Tibial nerve (tissue), 3 donors: ENCODE results near the gene P2RY14.

Experiments
- POLR2A ChIP-seq, 2 donors: fragments of 450-650 bp; IDR thresholded peaks; one replicate each; pipeline ENCODE4 v1.6.1; 2017; ENCODE audit warnings: antibody characterized with exemption in 2 of 2, mild to moderate bottlenecking in 2 of 2, moderate library complexity in 2 of 2
- TF ChIP-seq, protein P1 (sequence below), 5 experiments: fragments of 200-600 bp in 3 of 5; fragments of 450-650 bp in 2 of 5; sonication (generic) in 3 of 5; IDR thresholded peaks; one replicate each; pipeline ENCODE4 v1.5.1; 2016 to 2019; ENCODE audit warnings: antibody characterized with exemption in 5 of 5, mild to moderate bottlenecking in 3 of 5, moderate library complexity in 2 of 5

DNA sequence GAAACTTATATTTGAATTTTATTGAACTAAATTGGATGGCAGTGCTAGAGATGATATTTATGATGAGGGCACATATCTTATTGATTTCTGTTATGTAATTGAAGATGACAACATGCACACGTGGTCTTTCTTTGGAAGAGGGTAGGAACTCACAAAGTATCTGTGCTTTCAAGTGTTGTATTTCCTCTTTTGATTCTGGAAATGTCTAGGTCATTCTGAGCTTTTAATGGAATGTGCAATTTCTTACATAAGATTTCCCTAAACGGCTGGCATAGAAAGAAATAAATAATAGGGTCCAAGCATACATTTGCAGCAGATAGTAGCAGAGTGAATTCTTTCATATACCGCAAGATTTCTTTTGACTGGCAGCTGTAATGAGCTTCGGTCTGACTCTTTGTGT is 65.2 kb downstream of the P2RY14 start:
- TF ChIP-seq, protein P1, sequence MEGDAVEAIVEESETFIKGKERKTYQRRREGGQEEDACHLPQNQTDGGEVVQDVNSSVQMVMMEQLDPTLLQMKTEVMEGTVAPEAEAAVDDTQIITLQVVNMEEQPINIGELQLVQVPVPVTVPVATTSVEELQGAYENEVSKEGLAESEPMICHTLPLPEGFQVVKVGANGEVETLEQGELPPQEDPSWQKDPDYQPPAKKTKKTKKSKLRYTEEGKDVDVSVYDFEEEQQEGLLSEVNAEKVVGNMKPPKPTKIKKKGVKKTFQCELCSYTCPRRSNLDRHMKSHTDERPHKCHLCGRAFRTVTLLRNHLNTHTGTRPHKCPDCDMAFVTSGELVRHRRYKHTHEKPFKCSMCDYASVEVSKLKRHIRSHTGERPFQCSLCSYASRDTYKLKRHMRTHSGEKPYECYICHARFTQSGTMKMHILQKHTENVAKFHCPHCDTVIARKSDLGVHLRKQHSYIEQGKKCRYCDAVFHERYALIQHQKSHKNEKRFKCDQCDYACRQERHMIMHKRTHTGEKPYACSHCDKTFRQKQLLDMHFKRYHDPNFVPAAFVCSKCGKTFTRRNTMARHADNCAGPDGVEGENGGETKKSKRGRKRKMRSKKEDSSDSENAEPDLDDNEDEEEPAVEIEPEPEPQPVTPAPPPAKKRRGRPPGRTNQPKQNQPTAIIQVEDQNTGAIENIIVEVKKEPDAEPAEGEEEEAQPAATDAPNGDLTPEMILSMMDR (IDR thresholded peaks at IDR 0.05) = no peak
- TF ChIP-seq POLR2A (IDR thresholded peaks at IDR 0.05) = no peak
